Suprapubic skin (tissue), 4 donors: Measurements from ENCODE around the gene CYP46A1.

Source experiments
- POLR2A ChIP-seq, 2 donors: fragments of 450-650 bp; IDR thresholded peaks; one replicate each; pipeline ENCODE4 v1.6.1; 2017; ENCODE audit warnings: antibody characterized with exemption in 2 of 2, mild to moderate bottlenecking in 2 of 2, moderate library complexity in 2 of 2
- POLR2AphosphoS5 ChIP-seq, 3 donors: sonication (generic); formaldehyde crosslinking; IDR thresholded peaks; one replicate each; pipeline ENCODE4 v1.6.1; 2017; ENCODE audit warnings: antibody characterized with exemption in 3 of 3
- TF ChIP-seq, protein P1 (sequence below), 2 donors: fragments of 200-600 bp in 1 of 2; fragments of 450-650 bp in 1 of 2; sonication (generic) in 1 of 2; IDR thresholded peaks; one replicate each; pipeline ENCODE4 v1.5.1; 2016 to 2019; ENCODE audit warnings: antibody characterized with exemption in 2 of 2, mild to moderate bottlenecking in 1 of 2, moderate library complexity in 1 of 2

DNA sequence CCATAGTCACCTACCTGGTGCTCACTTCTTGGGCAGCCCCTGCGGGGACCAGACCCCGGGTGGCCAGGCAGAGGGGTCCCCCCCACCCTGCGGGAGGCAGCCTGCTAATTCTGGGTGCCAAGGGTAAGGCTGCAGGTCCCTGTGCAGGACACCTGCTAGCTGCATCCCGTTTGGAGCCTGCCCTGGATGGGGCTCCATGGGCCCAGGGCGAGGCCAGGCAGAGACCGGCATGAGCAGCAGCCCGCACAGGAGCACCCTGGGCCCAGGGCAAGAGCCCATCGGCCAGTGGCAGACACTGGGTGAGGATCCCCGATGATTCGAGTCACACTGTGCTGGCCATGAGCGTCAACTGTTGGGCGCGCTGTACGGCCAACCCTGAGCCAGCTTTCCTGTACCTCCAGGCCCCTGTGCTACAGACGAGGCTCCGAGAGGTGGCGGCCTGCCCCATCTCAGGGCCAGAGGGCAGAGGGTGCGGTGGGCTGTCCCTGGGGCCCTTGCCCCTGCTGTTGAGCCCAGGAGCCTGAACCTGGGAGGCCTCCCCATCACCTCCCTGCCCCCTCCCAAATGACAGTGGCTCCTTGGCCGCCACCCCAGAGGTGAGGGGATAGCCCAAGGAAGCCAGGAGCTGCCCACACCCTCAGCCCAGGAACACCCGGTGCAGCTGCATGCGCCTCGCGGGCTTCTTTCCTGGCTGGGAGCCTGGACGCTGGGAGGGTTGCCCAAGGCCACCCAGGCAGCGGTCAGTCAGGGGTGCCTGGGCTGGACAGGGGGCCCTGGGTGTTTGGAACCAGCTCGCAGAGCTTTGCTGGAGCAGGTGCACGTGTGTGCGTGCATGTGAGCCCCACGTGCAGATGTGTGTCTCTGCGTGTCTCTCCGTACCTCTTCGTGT, 47.7 kb downstream of the CYP46A1 start:
- TF ChIP-seq, protein P1, sequence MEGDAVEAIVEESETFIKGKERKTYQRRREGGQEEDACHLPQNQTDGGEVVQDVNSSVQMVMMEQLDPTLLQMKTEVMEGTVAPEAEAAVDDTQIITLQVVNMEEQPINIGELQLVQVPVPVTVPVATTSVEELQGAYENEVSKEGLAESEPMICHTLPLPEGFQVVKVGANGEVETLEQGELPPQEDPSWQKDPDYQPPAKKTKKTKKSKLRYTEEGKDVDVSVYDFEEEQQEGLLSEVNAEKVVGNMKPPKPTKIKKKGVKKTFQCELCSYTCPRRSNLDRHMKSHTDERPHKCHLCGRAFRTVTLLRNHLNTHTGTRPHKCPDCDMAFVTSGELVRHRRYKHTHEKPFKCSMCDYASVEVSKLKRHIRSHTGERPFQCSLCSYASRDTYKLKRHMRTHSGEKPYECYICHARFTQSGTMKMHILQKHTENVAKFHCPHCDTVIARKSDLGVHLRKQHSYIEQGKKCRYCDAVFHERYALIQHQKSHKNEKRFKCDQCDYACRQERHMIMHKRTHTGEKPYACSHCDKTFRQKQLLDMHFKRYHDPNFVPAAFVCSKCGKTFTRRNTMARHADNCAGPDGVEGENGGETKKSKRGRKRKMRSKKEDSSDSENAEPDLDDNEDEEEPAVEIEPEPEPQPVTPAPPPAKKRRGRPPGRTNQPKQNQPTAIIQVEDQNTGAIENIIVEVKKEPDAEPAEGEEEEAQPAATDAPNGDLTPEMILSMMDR (IDR thresholded peaks at IDR 0.05), result no peak
- no peak for TF ChIP-seq POLR2A (IDR thresholded peaks at IDR 0.05)
- no peak for TF ChIP-seq POLR2AphosphoS5 (IDR thresholded peaks at IDR 0.05)
